HCT116 (cell line): ENCODE data around the gene CPNE4.

Source experiments
- CEBPB ChIP-seq: IDR thresholded peaks from 2 replicates; pipeline ENCODE4 v1.6.1; 2012; ENCODE audit warnings: low read depth
- CTCF ChIP-seq, 3 experiments: fragments of 200-600 bp in 1 of 3; sonication (generic) in 1 of 3; IDR thresholded peaks in 2 of 3; conservative IDR thresholded peaks in 1 of 3; 2 replicates each; pipeline ENCODE4 v1.5.1; 2012 to 2017; ENCODE audit warnings: low read depth in 2 of 3, low read length in 2 of 3, antibody characterized with exemption in 1 of 3, borderline replicate concordance in 1 of 3, control low read depth in 1 of 3, mild to moderate bottlenecking in 1 of 3, mixed read lengths in 1 of 3, mixed run types in 1 of 3, moderate library complexity in 1 of 3; ENCODE audit not compliant: insufficient read depth in 1 of 3
- POLR2AphosphoS5 ChIP-seq: IDR thresholded peaks from 2 replicates; pipeline ENCODE4 v1.6.1; 2011; ENCODE audit warnings: mild to moderate bottlenecking, low read depth, low read length, moderate library complexity
- SIN3A ChIP-seq: IDR thresholded peaks from 2 replicates; pipeline ENCODE4 v1.6.1; 2012; ENCODE audit warnings: low read depth
- SP1 ChIP-seq: IDR thresholded peaks from 2 replicates; pipeline ENCODE4 v1.6.1; 2012; ENCODE audit warnings: low read depth
- ZFX ChIP-seq: fragments of 450-650 bp; IDR thresholded peaks from 2 replicates; pipeline ENCODE4 v1.6.1; 2017

GRCh38 chr3:131636266-131636775, 398.5 kb downstream of the CPNE4 start:
- TF ChIP-seq CEBPB (no peak), SIN3A (no peak), CTCF (IDR thresholded peaks at IDR 0.05 in 2 of 3, conservative IDR thresholded peaks at IDR 0.05 in 1 of 3; ENCODE audit: borderline replicate concordance in 1 of 3, insufficient read depth in 1 of 3, low read depth in 2 of 3, low read length in 2 of 3) (no peak), SP1 (no peak), ZFX (no peak), POLR2AphosphoS5 (no peak)
